Stimulated activated CD8-positive, alpha-beta memory T cell treated with anti-CD3 and anti-CD28 coated beads, Interleukin-12 subunit alpha, Interleukin-12 subunit beta, amount 100 ng/mL, for 24 hours (primary cell): ENCODE results near the gene GSTT4.
"Not testable (repeated sequence)": the region's sequence is repeated elsewhere in the genome, so short reads cannot be mapped to it uniquely, and the experiment has no call there.

Experiments used
- DNase-seq: peaks from one replicate; pipeline ENCODE4 v3.0.0-alpha.2; 2020; ENCODE audit errors: extremely low read depth

GSTT4 gene

GRCh38 chr22:23952794-23953405, 52.4 kb downstream of the GSTT4 start:
- DNase-seq = not testable (repeated sequence)

GRCh38 chr22:23951383-23951782, 53.9 kb downstream of the GSTT4 start:
- not testable (repeated sequence) for DNase-seq

- not testable (repeated sequence) for DNase-seq
Measured at GRCh38 chr22:23949764-23950163, 55.5 kb downstream of the GSTT4 start.
